ENCODE results near the gene EPB41L3.

EPB41L3 gene

DNA sequence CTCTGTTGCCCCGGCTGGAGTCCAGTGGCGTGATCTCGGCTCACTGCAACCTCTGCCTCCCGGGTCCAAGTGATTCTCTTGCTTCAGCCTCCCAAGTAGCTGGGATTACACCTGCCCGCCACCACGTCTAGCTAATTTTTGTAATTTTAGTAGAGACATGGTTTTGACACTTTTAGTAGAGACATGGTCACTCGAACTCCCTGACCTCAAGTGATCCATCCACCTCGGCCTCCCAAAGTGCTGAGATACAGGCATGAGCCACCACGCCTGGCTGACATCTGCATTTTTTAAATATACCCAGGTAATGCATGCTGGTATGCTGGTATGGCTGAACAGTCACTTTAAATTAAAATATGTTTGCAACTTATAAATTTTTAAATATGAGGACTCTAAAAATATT is 91.9 kb downstream of the EPB41L3 start:
- H3K36me3 ChIP-seq (ENCODE audit: control insufficient read depth, insufficient read depth, low read length): no peaks in the 10 kb centered on the region
- no peak for DNase-seq (ENCODE audit: extremely low read depth, insufficient read length)

DNA sequence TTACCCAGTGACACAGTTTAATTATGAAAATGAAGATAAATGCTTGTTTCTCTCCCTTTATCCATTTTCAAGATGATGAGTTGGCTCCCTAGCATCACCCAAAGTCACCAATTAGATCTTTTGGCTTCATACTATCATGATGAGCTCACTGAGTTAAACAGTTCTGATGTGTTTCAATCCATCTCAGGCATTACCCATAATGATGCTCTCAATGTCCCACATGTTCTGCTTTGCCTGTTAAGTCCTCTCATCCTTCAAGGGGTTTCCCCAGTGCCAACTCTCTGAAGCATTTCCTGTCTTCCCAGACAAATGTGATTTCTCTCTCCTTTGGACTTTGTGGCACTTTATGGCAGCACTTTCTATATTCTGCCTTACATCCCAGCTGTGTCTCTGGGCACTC is 92.6 kb downstream of the EPB41L3 start:
- Histone ChIP-seq H3K36me3 (ENCODE audit: control insufficient read depth, insufficient read depth, low read length) (no peaks in the 10 kb centered on the region), H3K27me3 (replicated peaks; ENCODE audit: control insufficient read depth, insufficient read depth, low read length) (no peaks in the 10 kb centered on the region; the same call in 1 of the 2 replicates), H3K4me3 (replicated peaks; ENCODE audit: low read depth, low read length) (no peak overlapping the region)
- no peak for DNase-seq (ENCODE audit: extremely low read depth, insufficient read length)
- TF ChIP-seq, protein P1, sequence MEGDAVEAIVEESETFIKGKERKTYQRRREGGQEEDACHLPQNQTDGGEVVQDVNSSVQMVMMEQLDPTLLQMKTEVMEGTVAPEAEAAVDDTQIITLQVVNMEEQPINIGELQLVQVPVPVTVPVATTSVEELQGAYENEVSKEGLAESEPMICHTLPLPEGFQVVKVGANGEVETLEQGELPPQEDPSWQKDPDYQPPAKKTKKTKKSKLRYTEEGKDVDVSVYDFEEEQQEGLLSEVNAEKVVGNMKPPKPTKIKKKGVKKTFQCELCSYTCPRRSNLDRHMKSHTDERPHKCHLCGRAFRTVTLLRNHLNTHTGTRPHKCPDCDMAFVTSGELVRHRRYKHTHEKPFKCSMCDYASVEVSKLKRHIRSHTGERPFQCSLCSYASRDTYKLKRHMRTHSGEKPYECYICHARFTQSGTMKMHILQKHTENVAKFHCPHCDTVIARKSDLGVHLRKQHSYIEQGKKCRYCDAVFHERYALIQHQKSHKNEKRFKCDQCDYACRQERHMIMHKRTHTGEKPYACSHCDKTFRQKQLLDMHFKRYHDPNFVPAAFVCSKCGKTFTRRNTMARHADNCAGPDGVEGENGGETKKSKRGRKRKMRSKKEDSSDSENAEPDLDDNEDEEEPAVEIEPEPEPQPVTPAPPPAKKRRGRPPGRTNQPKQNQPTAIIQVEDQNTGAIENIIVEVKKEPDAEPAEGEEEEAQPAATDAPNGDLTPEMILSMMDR (IDR thresholded peaks at IDR 0.05; ENCODE audit: insufficient read depth, low read length, poor library complexity, severe bottlenecking): no peak

More for the DNA sequence above, 91.9 kb downstream of the EPB41L3 start:
- TF ChIP-seq, protein P1 (IDR thresholded peaks at IDR 0.05; ENCODE audit: insufficient read depth, low read length, poor library complexity, severe bottlenecking): no peak
- Histone ChIP-seq H3K4me3 (replicated peaks; ENCODE audit: low read depth, low read length) (no peak overlapping the region), H3K27me3 (replicated peaks; ENCODE audit: control insufficient read depth, insufficient read depth, low read length) (no peaks in the 10 kb centered on the region; the same call in 1 of the 2 replicates)

- Histone ChIP-seq H3K4me3 (replicated peaks; ENCODE audit: low read depth, low read length) (no peak overlapping the region), H3K27me3 (replicated peaks; ENCODE audit: control insufficient read depth, insufficient read depth, low read length) (no peaks in the 10 kb centered on the region; the same call in 1 of the 2 replicates), H3K36me3 (ENCODE audit: control insufficient read depth, insufficient read depth, low read length) (no peaks in the 10 kb centered on the region)
- no peak for DNase-seq (ENCODE audit: extremely low read depth, insufficient read length)
- TF ChIP-seq, protein P1 (IDR thresholded peaks at IDR 0.05; ENCODE audit: insufficient read depth, low read length, poor library complexity, severe bottlenecking): no peak
Observed at GRCh38 chr18:5449858-5450509, 93.8 kb downstream of the EPB41L3 start.

DNA sequence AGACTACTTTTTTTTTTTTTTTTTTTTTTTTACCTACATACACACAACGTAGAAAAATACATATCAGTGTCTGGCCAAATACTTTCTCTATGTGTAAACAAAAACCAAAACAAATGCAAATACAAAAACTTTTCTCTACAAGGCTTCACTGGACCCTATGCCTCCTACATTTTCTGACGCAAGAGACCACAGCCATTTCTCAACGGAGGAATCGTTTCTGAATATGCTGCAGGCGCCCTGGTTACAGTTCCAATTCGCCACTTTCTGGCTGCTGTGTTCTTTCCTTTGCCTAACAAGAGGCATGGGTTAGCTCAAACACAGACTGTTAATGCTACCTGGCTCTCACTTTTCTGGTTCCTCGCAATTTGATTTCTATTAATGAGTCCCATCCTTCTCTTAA is 96.4 kb downstream of the EPB41L3 start:
- DNase-seq (ENCODE audit: extremely low read depth, insufficient read length): no peak
- TF ChIP-seq, protein P1 (IDR thresholded peaks at IDR 0.05; ENCODE audit: insufficient read depth, low read length, poor library complexity, severe bottlenecking): no peak

DNA sequence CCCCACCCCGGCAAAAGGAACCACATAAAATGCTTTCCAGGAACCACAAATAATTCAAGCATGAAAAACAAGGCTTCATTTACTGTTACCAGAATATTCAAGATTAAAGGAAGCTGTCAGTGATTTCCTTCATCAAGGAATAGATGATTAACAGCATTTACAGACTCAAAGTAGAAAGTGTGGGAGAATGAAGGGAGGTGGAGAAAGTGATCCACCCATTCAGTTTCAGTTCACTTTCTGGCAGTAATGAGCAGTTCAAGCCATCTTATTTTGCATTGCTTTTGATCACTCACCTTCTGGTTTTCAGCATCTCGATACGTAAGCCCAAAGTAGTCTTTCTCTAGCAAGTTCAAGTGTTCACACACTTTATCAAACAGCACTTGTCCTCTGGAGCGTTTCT is 99.0 kb downstream of the EPB41L3 start:
- Histone ChIP-seq H3K36me3 (ENCODE audit: control insufficient read depth, insufficient read depth, low read length) (no peaks in the 10 kb centered on the region), H3K27me3 (replicated peaks; ENCODE audit: control insufficient read depth, insufficient read depth, low read length) (no peaks in the 10 kb centered on the region), H3K4me3 (replicated peaks; ENCODE audit: low read depth, low read length) (no peak overlapping the region)
- TF ChIP-seq, protein P1 (IDR thresholded peaks at IDR 0.05; ENCODE audit: insufficient read depth, low read length, poor library complexity, severe bottlenecking): no peak
- no peak for DNase-seq (ENCODE audit: extremely low read depth, insufficient read length)

More for the DNA sequence above, 96.4 kb downstream of the EPB41L3 start:
- Histone ChIP-seq H3K27me3 (replicated peaks; ENCODE audit: control insufficient read depth, insufficient read depth, low read length) (no peaks in the 10 kb centered on the region), H3K4me3 (replicated peaks; ENCODE audit: low read depth, low read length) (no peak overlapping the region), H3K36me3 (ENCODE audit: control insufficient read depth, insufficient read depth, low read length) (no peaks in the 10 kb centered on the region)

Data from GM06990 (cell line).